Stomach (tissue), 9 donors: Measurements from ENCODE around the gene ITPR1. TPM values are rescaled to one million over a fixed set of nuclear protein-coding genes. Genes with fewer than 3 reads are reported as not detected.

Experiments
- DNase-seq, 2 donors: peaks; one replicate each; pipeline versions ENCODE4 v3.0.0 to v3.0.0-alpha.2; 2013 to 2019
- H3K27ac ChIP-seq, 5 donors: fragments of 200-600 bp in 4 of 5; sonication (generic) in 4 of 5; one replicate each; pipeline ENCODE4 v1.5.1; 2013 to 2019; ENCODE audit warnings: mild to moderate bottlenecking in 1 of 5, moderate library complexity in 1 of 5
- H3K27me3 ChIP-seq, 3 donors: fragments of 200-600 bp; sonication (generic); one replicate each; pipeline ENCODE4 v1.5.1; 2017 to 2019; ENCODE audit warnings: mixed run types in 1 of 3
- H3K36me3 ChIP-seq, 4 donors: fragments of 200-600 bp; sonication (generic); 1 replicate in 3 of 4; 2 replicates in 1 of 4; pipeline ENCODE4 v1.5.1; 2016 to 2019
- H3K4me1 ChIP-seq, 4 donors: fragments of 200-600 bp; sonication (generic); one replicate each; pipeline ENCODE4 v1.5.1; 2016 to 2019
- H3K4me3 ChIP-seq, 4 donors: fragments of 200-600 bp; sonication (generic) in 3 of 4; one replicate each; pipeline ENCODE4 v1.5.1; 2016 to 2019; ENCODE audit warnings: mild to moderate bottlenecking in 1 of 4
- H3K9me3 ChIP-seq, 4 donors: fragments of 200-600 bp; sonication (generic); one replicate each; pipeline ENCODE4 v1.5.1; 2016 to 2019
- CTCF ChIP-seq, 7 experiments: fragments of 450-650 bp in 4 of 7; fragments of 200-600 bp in 3 of 7; sonication (generic) in 3 of 7; IDR thresholded peaks; one replicate each; pipeline ENCODE4 v1.5.1; 2016 to 2019; ENCODE audit warnings: antibody characterized with exemption in 7 of 7, control low read depth in 2 of 7, mild to moderate bottlenecking in 1 of 7
- EP300 ChIP-seq: sonication (generic); formaldehyde crosslinking; IDR thresholded peaks from one replicate; pipeline ENCODE4 v1.6.1; 2017; ENCODE audit warnings: antibody characterized with exemption
- POLR2A ChIP-seq, 4 donors: fragments of 450-650 bp; IDR thresholded peaks; one replicate each; pipeline ENCODE4 v1.6.1; 2016; ENCODE audit warnings: antibody characterized with exemption in 4 of 4, control low read depth in 2 of 4, mild to moderate bottlenecking in 1 of 4, moderate library complexity in 1 of 4
- POLR2AphosphoS5 ChIP-seq, 3 donors: sonication (generic); formaldehyde crosslinking; IDR thresholded peaks; one replicate each; pipeline ENCODE4 v1.6.1; 2016; ENCODE audit warnings: antibody characterized with exemption in 3 of 3
- WGBS, 5 donors: extraction: QIAGEN DNeasy Blood & Tissue Kit in 3 of 5; methylation state at CpG; one replicate each; pipeline versions ENCODE4 v1.1.5 to v1.1.7; 2013 to 2018; 5-methylcytosine and 5-hydroxymethylcytosine counted together
- intact Hi-C: fragments of 100-400 bp; cut with DNase I; formaldehyde crosslinking; loops from one replicate; pipeline ENCODE4 v1.15.1; 2023; ENCODE audit warnings: low total_unique reads
- polyA plus RNA-seq, 3 donors: library from polyadenylated mRNA; stranded (reverse); fragments of 200-250 nt; gene quantifications; one replicate each; pipeline ENCODE4 v1.2.3, GENCODE V29; 2013
- total RNA-seq, 5 donors: library from RNA; depleted of rRNA; stranded (reverse); fragments of >200 nt; gene quantifications; one replicate each; pipeline versions ENCODE4 v1.1.0 to v1.2.3, GENCODE V29; 2014 to 2016
- donor health status: healthy with polysubstance abuse.
- donor health status: Bipolar disorder and iron deficiency.
- donor health status: healthy.

ITPR1 gene
- total and polyA plus RNA-seq, 8 donors: 6.6 to 192 (median 32.9) TPM

DNA sequence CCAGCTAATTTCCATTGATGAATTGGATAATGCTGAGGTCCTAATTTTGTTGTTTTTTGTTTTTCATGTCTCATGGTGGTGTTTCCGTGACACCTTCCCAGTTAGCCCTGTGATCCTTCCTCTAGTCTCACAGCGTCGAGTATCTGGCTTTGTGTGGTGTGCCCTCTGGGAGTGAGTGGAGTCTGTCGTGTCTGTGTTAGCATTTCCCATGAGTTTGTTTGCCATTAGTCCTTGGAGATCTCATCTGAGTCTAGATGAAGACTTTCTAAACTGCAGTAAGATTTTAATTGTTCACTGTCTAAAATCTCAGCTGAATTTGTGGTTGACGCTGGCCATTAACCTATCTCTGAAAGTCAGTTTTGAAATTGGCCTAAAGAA is 224.2 kb downstream of the ITPR1 start:
- H3K4me3 ChIP-seq: no peak overlapping the region
- H3K4me1 ChIP-seq: peaks cover 26 to 49% (median 36%) of the 10 kb centered on the region in 4 donors
- H3K27ac ChIP-seq: peak overlapping the region in 3 of 5 donors; percentile 22 to 56 (median 23)
- WGBS, 5 donors: 70 to 83% (median 79%) methylated on average over 5 of the region's 5 CpGs
- no peaks in the 10 kb centered on the region for H3K9me3 ChIP-seq
- H3K36me3 ChIP-seq: peaks cover 0 to 36% (median 26%) of the 10 kb centered on the region in 4 donors
- no peak for DNase-seq
- H3K27me3 ChIP-seq: no peaks in the 10 kb centered on the region
- intact Hi-C loops: no loop called here
- no peak for TF ChIP-seq CTCF (IDR thresholded peaks at IDR 0.05)
- no peak for TF ChIP-seq POLR2A (IDR thresholded peaks at IDR 0.05)
- no peak for TF ChIP-seq EP300
- TF ChIP-seq POLR2AphosphoS5 (IDR thresholded peaks at IDR 0.05): no peak

GRCh38 chr3:4718179-4718736 is 225.1 kb downstream of the ITPR1 start:
- intact Hi-C loops: no loop called here
- Histone ChIP-seq H3K4me1 (peaks cover 26 to 57% (median 39%) of the 10 kb centered on the region in 4 donors), H3K27me3 (no peaks in the 10 kb centered on the region), H3K36me3 (peaks cover 0 to 30% (median 21%) of the 10 kb centered on the region in 4 donors), H3K9me3 (no peaks in the 10 kb centered on the region), H3K4me3 (no peak overlapping the region), H3K27ac (peak overlapping the region in 4 of 5 donors; percentile 25 to 81 (median 74))
- DNase-seq: no peak
- 47 to 70% (median 53%) methylated on average over 4 of the region's 4 CpGs for WGBS, 5 donors
- TF ChIP-seq POLR2A (IDR thresholded peaks at IDR 0.05) (no peak), POLR2AphosphoS5 (IDR thresholded peaks at IDR 0.05) (no peak), EP300 (no peak), CTCF (IDR thresholded peaks at IDR 0.05) (no peak)

- TF ChIP-seq POLR2A (IDR thresholded peaks at IDR 0.05): no peak
- TF ChIP-seq EP300: no peak
- H3K9me3 ChIP-seq: no peaks in the 10 kb centered on the region
- H3K36me3 ChIP-seq: peaks cover 0 to 22% (median 13%) of the 10 kb centered on the region in 4 donors
- peak overlapping the region; percentile 25 to 81 (median 72) for H3K27ac ChIP-seq
- H3K27me3 ChIP-seq: no peaks in the 10 kb centered on the region
- H3K4me1 ChIP-seq: peaks cover 26 to 57% (median 39%) of the 10 kb centered on the region in 4 donors
- H3K4me3 ChIP-seq: no peak overlapping the region
- intact Hi-C loops: no loop called here
- peak in 1 of 2 donors; percentile 45 for DNase-seq
- WGBS, 5 donors: 40 to 59% (median 45%) methylated on average over 8 of the region's 8 CpGs
Observed at GRCh38 chr3:4719046-4719501, 225.9 kb downstream of the ITPR1 start.

GRCh38 chr3:4720316-4721075 is 227.3 kb downstream of the ITPR1 start:
- peak in 4 of 7 experiments; percentile 10 to 67 (median 43) for TF ChIP-seq CTCF (IDR thresholded peaks at IDR 0.05)
- peak; percentile 65 to 79 (median 76) for TF ChIP-seq POLR2AphosphoS5 (IDR thresholded peaks at IDR 0.05)
- TF ChIP-seq EP300: peak; percentile 46
- TF ChIP-seq POLR2A (IDR thresholded peaks at IDR 0.05): no peak
- H3K4me3 ChIP-seq: no peak overlapping the region

More at GRCh38 chr3:4720316-4721075, 227.3 kb downstream of the ITPR1 start:
- intact Hi-C loops: no loop called here
- H3K36me3 ChIP-seq: peaks cover 0 to 23% (median 16%) of the 10 kb centered on the region in 4 donors
- peak overlapping the region; percentile 54 to 81 (median 72) for H3K27ac ChIP-seq
- H3K4me1 ChIP-seq: peaks cover 26 to 57% (median 39%) of the 10 kb centered on the region in 4 donors
- WGBS, 5 donors: 25 to 36% (median 31%) methylated on average over 12 of the region's 12 CpGs
- no peaks in the 10 kb centered on the region for H3K27me3 ChIP-seq
- H3K9me3 ChIP-seq: no peaks in the 10 kb centered on the region
- DNase-seq: peak; percentile 82
